ENCODE data around the gene TUBGCP5. TPM values are rescaled to one million over a fixed set of nuclear protein-coding genes. Genes with fewer than 3 reads are reported as not detected.

TUBGCP5 gene
- total RNA-seq, 1 donor from 2014 or later, result 17.1 TPM

DNA sequence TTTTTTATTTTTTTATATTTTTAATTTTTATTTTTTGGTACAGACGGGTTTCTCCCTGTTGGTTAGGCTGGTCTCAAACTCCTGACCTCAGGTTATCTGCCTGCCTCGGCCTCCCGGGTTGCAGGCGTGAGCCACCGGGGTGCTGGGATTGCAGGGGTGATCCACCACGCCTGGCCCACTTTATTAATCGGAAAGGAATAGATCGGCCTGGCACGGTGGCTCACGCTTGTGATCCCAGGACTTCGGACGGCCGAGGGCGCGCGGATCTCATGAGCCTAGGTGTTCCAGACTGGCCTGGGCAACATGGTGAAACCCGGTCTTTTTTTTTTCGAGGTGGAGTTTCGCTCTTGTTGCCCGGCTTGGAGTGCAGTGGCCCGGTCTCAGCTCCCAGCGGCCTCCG lies 26.5 kb upstream of the TUBGCP5 start:
- no peak overlapping the region for H3K4me3 ChIP-seq
- TF ChIP-seq, protein P1, sequence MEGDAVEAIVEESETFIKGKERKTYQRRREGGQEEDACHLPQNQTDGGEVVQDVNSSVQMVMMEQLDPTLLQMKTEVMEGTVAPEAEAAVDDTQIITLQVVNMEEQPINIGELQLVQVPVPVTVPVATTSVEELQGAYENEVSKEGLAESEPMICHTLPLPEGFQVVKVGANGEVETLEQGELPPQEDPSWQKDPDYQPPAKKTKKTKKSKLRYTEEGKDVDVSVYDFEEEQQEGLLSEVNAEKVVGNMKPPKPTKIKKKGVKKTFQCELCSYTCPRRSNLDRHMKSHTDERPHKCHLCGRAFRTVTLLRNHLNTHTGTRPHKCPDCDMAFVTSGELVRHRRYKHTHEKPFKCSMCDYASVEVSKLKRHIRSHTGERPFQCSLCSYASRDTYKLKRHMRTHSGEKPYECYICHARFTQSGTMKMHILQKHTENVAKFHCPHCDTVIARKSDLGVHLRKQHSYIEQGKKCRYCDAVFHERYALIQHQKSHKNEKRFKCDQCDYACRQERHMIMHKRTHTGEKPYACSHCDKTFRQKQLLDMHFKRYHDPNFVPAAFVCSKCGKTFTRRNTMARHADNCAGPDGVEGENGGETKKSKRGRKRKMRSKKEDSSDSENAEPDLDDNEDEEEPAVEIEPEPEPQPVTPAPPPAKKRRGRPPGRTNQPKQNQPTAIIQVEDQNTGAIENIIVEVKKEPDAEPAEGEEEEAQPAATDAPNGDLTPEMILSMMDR (IDR thresholded peaks at IDR 0.05), result no peak
- H3K36me3 ChIP-seq, result no peaks in the 10 kb centered on the region
- intact Hi-C loops (cut with DNase I), result no loop called here
- no peak for DNase-seq (ENCODE audit: low spot score in 2 of 2)
- H3K27me3 ChIP-seq, result no peaks in the 10 kb centered on the region
- no peak overlapping the region for H3K27ac ChIP-seq
- peaks cover 0 to 5% of the 10 kb centered on the region in 2 donors for H3K9me3 ChIP-seq
- H3K4me1 ChIP-seq, result no peaks in the 10 kb centered on the region

DNA sequence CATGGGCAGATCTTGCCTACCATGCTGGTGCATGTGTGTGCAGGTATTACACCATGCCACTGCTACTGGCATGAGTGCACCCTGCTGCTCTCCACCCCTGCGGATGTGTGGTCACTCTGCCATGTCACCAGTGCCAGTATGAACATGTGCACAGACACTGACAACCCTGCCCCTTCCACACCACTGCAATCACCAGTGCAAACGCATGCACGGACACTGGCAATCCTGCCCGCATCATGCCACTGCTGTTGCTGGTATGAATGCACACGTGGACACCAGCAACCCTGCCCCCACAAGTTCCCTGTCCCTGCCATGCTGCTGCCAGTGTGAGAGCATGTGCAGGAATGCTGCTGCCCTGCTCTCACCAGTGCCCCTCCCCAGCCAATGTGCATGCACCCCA lies 24.8 kb upstream of the TUBGCP5 start:
- Histone ChIP-seq H3K27me3 (no peaks in the 10 kb centered on the region), H3K27ac (no peak overlapping the region), H3K36me3 (no peaks in the 10 kb centered on the region), H3K4me1 (no peaks in the 10 kb centered on the region), H3K4me3 (no peak overlapping the region), H3K9me3 (peaks cover 0 to 5% of the 10 kb centered on the region in 2 donors)
- DNase-seq (ENCODE audit: low spot score in 2 of 2), result no peak
- TF ChIP-seq, protein P1 (IDR thresholded peaks at IDR 0.05), result no peak
- intact Hi-C loops (cut with DNase I), result no loop called here

DNA sequence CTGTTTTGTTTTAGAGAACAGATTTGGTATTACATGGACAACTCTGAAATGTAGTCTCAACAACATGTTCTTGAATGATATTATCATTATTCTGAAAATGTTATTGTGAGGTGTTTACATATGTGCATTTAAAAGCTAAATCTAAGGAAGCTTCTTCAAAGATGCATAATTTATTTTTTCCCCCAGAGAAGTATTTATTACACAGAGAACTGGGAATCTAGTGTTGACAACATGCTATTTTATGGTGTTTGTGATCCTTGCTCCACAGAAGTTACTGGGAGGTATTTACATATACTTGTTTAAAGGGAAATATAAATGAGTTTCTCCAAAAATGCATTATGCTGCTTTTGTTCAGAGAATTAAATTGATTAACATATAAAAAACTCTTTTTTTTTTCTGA lies 18.3 kb upstream of the TUBGCP5 start:
- intact Hi-C loops (cut with DNase I), result no loop called here
- TF ChIP-seq, protein P1 (IDR thresholded peaks at IDR 0.05), result no peak
- no peaks in the 10 kb centered on the region for H3K4me1 ChIP-seq
- H3K36me3 ChIP-seq, result no peaks in the 10 kb centered on the region
- no peak for DNase-seq (ENCODE audit: low spot score in 2 of 2)
- H3K4me3 ChIP-seq, result no peak overlapping the region
- no peak overlapping the region for H3K27ac ChIP-seq
- H3K27me3 ChIP-seq, result no peaks in the 10 kb centered on the region
- H3K9me3 ChIP-seq, result no peaks in the 10 kb centered on the region

DNA sequence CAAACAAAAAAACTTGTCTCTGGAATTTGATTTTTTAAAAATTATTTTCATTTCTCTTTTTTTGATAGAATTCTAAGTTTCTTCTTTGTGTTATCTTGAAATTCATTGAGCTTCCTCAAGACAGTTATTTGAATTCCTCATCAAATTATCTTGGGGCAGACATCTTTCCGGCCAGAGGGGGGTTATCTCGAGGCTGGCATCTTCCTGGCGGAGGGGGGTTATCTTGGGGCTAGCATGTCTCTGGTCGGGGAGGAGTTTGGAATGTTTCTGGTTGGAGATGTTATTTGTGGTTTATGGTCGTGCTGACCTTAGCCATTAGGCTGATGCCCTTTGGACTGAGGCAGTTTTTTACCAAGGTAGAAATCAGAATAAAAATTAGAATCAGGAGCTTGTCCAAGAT lies 15.9 kb upstream of the TUBGCP5 start:
- no peaks in the 10 kb centered on the region for H3K27me3 ChIP-seq
- H3K4me3 ChIP-seq, result no peak overlapping the region
- TF ChIP-seq, protein P1 (IDR thresholded peaks at IDR 0.05), result no peak
- no peak for DNase-seq (ENCODE audit: low spot score in 2 of 2)
- intact Hi-C loops (cut with DNase I), result no loop called here
- H3K4me1 ChIP-seq, result no peaks in the 10 kb centered on the region
- H3K27ac ChIP-seq, result no peak overlapping the region
- H3K9me3 ChIP-seq, result no peaks in the 10 kb centered on the region
- H3K36me3 ChIP-seq, result no peaks in the 10 kb centered on the region

DNA sequence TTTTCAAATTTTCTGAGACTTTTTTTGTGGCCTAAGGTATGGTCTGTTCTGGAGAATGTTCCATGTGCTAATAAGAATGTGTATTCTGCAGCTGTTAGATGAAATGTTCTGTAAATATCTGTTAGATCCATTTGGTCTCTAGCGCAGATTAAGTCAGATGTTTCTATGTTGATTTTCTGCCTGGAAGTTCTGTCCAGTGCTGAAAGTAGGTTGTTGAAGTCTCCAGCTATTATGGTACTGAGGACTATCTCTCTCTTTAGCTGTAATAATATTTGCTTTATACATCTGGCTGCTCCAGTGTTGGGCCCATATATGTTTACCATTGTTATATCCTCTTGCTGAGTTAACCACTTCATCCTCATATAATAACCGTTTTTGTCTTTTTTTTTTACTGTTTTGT lies 13.2 kb upstream of the TUBGCP5 start:
- Histone ChIP-seq H3K27me3 (no peaks in the 10 kb centered on the region), H3K27ac (no peak overlapping the region), H3K4me1 (no peaks in the 10 kb centered on the region), H3K9me3 (no peaks in the 10 kb centered on the region), H3K4me3 (no peak overlapping the region), H3K36me3 (no peaks in the 10 kb centered on the region)
- DNase-seq (ENCODE audit: low spot score in 2 of 2), result no peak
- intact Hi-C loops (cut with DNase I), result no loop called here
- TF ChIP-seq, protein P1 (IDR thresholded peaks at IDR 0.05), result no peak

DNA sequence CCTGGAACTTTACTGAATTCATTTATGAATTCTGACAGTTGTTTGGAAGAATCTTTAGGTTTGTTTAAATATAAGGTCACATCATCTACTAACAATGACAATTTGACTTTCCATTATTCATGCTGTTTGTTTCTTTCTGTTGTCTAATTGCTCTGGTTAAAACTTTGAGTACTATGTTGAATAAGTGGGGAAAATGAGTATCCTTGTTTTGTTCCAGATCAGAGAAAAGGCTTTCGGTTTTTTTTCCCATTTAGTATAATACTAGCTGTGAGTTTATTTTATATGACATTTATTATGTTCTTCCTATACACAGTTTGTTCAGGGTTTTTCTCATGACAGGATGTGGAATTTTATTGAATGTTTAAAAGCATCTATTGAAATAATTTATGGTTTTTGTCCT lies 11.3 kb upstream of the TUBGCP5 start:
- DNase-seq (ENCODE audit: low spot score in 2 of 2), result no peak
- intact Hi-C loops (cut with DNase I), result no loop called here
- no peaks in the 10 kb centered on the region for H3K9me3 ChIP-seq
- TF ChIP-seq, protein P1 (IDR thresholded peaks at IDR 0.05), result no peak
- no peaks in the 10 kb centered on the region for H3K4me1 ChIP-seq
- H3K4me3 ChIP-seq, result no peak overlapping the region
- H3K36me3 ChIP-seq, result no peaks in the 10 kb centered on the region
- H3K27ac ChIP-seq, result no peak overlapping the region
- H3K27me3 ChIP-seq, result no peaks in the 10 kb centered on the region
